Erythroblast (primary cell): ENCODE results near the gene CYP1A2.
"Not testable (repeated sequence)": the region's sequence is repeated elsewhere in the genome, so short reads cannot be mapped to it uniquely, and the experiment has no call there.

Experiments
- DNase-seq, 2 experiments: peaks; one replicate each; lab custom pipeline; 2025; lab: John Stamatoyannopoulos, UW
- GATA1 ChIP-seq: IDR thresholded peaks from 2 replicates; pipeline ENCODE4 v1.6.1; 2011; ENCODE audit warnings: low read depth, mild to moderate bottlenecking, control low read depth, low read length, moderate library complexity
- POLR2A ChIP-seq: IDR thresholded peaks from 2 replicates; pipeline ENCODE4 v1.6.1; 2011; ENCODE audit warnings: mild to moderate bottlenecking, low read length

Gene CYP1A2

GRCh38 chr15:74785194-74786032 is 36.8 kb downstream of the CYP1A2 start:
- DNase-seq = no peak
- no peak for TF ChIP-seq GATA1
- no peak for TF ChIP-seq POLR2A

GRCh38 chr15:74786081-74786480 is 37.4 kb downstream of the CYP1A2 start:
- DNase-seq = not testable (repeated sequence)

GRCh38 chr15:74786551-74787165 is 38.0 kb downstream of the CYP1A2 start:
- peak; percentile 17 to 49 for DNase-seq
- TF ChIP-seq POLR2A (no peak), GATA1 (no peak)

- TF ChIP-seq POLR2A (peak; percentile 38), GATA1 (no peak)
- peak; percentile 86 for DNase-seq
Measured at GRCh38 chr15:74787251-74788041, 38.8 kb downstream of the CYP1A2 start.

GRCh38 chr15:74788042-74788682 is 39.5 kb downstream of the CYP1A2 start:
- no peak for DNase-seq
- no peak for TF ChIP-seq POLR2A
- TF ChIP-seq GATA1 = no peak

- no peak for DNase-seq
- TF ChIP-seq GATA1 = no peak
- no peak for TF ChIP-seq POLR2A
Measured at GRCh38 chr15:74788683-74789151, 40.1 kb downstream of the CYP1A2 start.

GRCh38 chr15:74789171-74789631 is 40.6 kb downstream of the CYP1A2 start:
- TF ChIP-seq POLR2A (no peak), GATA1 (no peak)
- no peak for DNase-seq

- DNase-seq = no peak
- TF ChIP-seq GATA1 (no peak), POLR2A (no peak)
Measured at GRCh38 chr15:74789741-74790079, 41.1 kb downstream of the CYP1A2 start.

- DNase-seq = peak; percentile 56 to 73
- TF ChIP-seq POLR2A (no peak), GATA1 (no peak)
Measured at GRCh38 chr15:74790080-74790916, 41.7 kb downstream of the CYP1A2 start.

- DNase-seq = no peak
- no peak for TF ChIP-seq POLR2A
- TF ChIP-seq GATA1 = no peak
Measured at GRCh38 chr15:74791007-74791406, 42.4 kb downstream of the CYP1A2 start.

GRCh38 chr15:74791667-74792066 is 43.0 kb downstream of the CYP1A2 start:
- no peak for DNase-seq
- no peak for TF ChIP-seq POLR2A
- no peak for TF ChIP-seq GATA1

- no peak for DNase-seq
- no peak for TF ChIP-seq POLR2A
- TF ChIP-seq GATA1 = no peak
Measured at GRCh38 chr15:74792227-74793016, 43.8 kb downstream of the CYP1A2 start.
